Adrenal gland (tissue), 12 donors: ENCODE measurements around the gene INS. TPM values are rescaled to one million over a fixed set of nuclear protein-coding genes. Genes with fewer than 3 reads are reported as not detected.
"Not testable (repeated sequence)": the region's sequence is repeated elsewhere in the genome, so short reads cannot be mapped to it uniquely, and the experiment has no call there.

Experiments
- DNase-seq, 7 donors: peaks; one replicate each; pipeline ENCODE4 v3.0.0-alpha.2; 2019 to 2020
- H3K27ac ChIP-seq, 5 donors: fragments of 200-600 bp; sonication (generic) in 4 of 5; 1 replicate in 3 of 5; 2 replicates in 2 of 5; pipeline versions ENCODE4 v1.5.1 to v1.8.0; 2016 to 2020; ENCODE audit warnings: mild to moderate bottlenecking in 1 of 5
- H3K27me3 ChIP-seq: fragments of 200-600 bp; 2 replicates; pipeline ENCODE4 v1.8.0; 2021
- H3K36me3 ChIP-seq, 2 donors: fragments of 200-600 bp; replicated peaks in 1 of 2; 1 replicate in 1 of 2; 2 replicates in 1 of 2; pipeline versions ENCODE4 v1.5.1 to v1.8.0; 2018 to 2022
- H3K4me1 ChIP-seq, 2 donors: fragments of 200-600 bp; replicated peaks in 1 of 2; 1 replicate in 1 of 2; 2 replicates in 1 of 2; pipeline versions ENCODE4 v1.5.1 to v1.8.0; 2018 to 2021
- H3K4me3 ChIP-seq, 4 donors: fragments of 200-600 bp; sonication (generic) in 3 of 4; one replicate each; pipeline ENCODE4 v1.5.1; 2016 to 2018
- H3K9me3 ChIP-seq, 3 donors: fragments of 200-600 bp; sonication (generic) in 1 of 3; replicated peaks in 1 of 3; 1 replicate in 2 of 3; 2 replicates in 1 of 3; pipeline versions ENCODE4 v1.5.1 to v1.8.0; 2016 to 2021
- POLR2A ChIP-seq, 2 donors: fragments of 450-650 bp; IDR thresholded peaks; one replicate each; pipeline ENCODE4 v1.6.1; 2017; ENCODE audit warnings: antibody characterized with exemption in 2 of 2, mild to moderate bottlenecking in 2 of 2, moderate library complexity in 1 of 2
- WGBS, 4 donors: extraction: QIAGEN DNeasy Blood & Tissue Kit in 2 of 4; methylation state at CpG; one replicate each; pipeline versions ENCODE4 v1.1.5 to v1.1.7; 2013 to 2017; 5-methylcytosine and 5-hydroxymethylcytosine counted together
- intact Hi-C, 2 donors: fragments of 100-400 bp; cut with DNase I; formaldehyde crosslinking; loops; one replicate each; pipeline versions ENCODE4 v1.14.1 to v1.15.0; 2022 to 2023
- polyA plus RNA-seq, 3 donors: library from polyadenylated mRNA; stranded (reverse); fragments of 200-250 nt in 2 of 3; fragments of 350-450 nt in 1 of 3; fragmentation: Illumina TruSeq in 1 of 3; extraction: RNeasy Lipid Tissue Mini Kit (QIAGEN cat#74804) in 1 of 3; gene quantifications; one replicate each; pipeline ENCODE4 v1.2.3, GENCODE V29; 2013 to 2014
- total RNA-seq, 9 donors: library from RNA; depleted of rRNA in 4 of 9; stranded (reverse); fragments of >200 nt in 4 of 9; fragments of 120-200 nt in 1 of 9; fragmentation: NEBNext Ultra II Directional in 1 of 9; extraction: Animal tissue kit (Norgen Biotek cat#: 25700) in 1 of 9; gene quantifications; one replicate each; pipeline versions ENCODE4 v1.1.0 to v1.2.4, GENCODE V29; 2013 to 2023
- TF ChIP-seq, protein P1 (sequence below), 6 experiments: fragments of 450-650 bp in 4 of 6; fragments of 200-600 bp in 2 of 6; sonication (generic) in 1 of 6; IDR thresholded peaks; 1 replicate in 5 of 6; 2 replicates in 1 of 6; pipeline versions ENCODE4 v1.5.1 to v1.8.0; 2016 to 2021; ENCODE audit warnings: antibody characterized with exemption in 6 of 6, mild to moderate bottlenecking in 2 of 6, moderate library complexity in 1 of 6
- donor health status: healthy with polysubstance abuse.
- donor health status: Bipolar disorder and iron deficiency.
- donor health status: DM: yes; HTN: yes; CAD: no.
- donor health status: DM: no; HTN: no; CAD: no.
- donor health status: DM: no; HTN: no; CAD: no.
- donor health status: DM: yes; HTN: yes; CAD: no.

Gene INS
- total and polyA plus RNA-seq, 12 donors = 0.72 to 45.2 (median 6.5) TPM; not detected in 8

GRCh38 chr11:2128130-2128510, 32.9 kb downstream of the INS start:
- DNase-seq = no peak
- Histone ChIP-seq H3K9me3 (no peaks in the 10 kb centered on the region), H3K27me3 (no peaks in the 10 kb centered on the region), H3K36me3 (no peaks in the 10 kb centered on the region), H3K4me1 (no peaks in the 10 kb centered on the region), H3K4me3 (no peak overlapping the region), H3K27ac (no peak overlapping the region)
- WGBS, 4 donors = 60 to 75% (median 69%) methylated on average over 3 to 7 of the region's 7 CpGs
- TF ChIP-seq POLR2A (IDR thresholded peaks at IDR 0.05) = no peak
- TF ChIP-seq, protein P1, sequence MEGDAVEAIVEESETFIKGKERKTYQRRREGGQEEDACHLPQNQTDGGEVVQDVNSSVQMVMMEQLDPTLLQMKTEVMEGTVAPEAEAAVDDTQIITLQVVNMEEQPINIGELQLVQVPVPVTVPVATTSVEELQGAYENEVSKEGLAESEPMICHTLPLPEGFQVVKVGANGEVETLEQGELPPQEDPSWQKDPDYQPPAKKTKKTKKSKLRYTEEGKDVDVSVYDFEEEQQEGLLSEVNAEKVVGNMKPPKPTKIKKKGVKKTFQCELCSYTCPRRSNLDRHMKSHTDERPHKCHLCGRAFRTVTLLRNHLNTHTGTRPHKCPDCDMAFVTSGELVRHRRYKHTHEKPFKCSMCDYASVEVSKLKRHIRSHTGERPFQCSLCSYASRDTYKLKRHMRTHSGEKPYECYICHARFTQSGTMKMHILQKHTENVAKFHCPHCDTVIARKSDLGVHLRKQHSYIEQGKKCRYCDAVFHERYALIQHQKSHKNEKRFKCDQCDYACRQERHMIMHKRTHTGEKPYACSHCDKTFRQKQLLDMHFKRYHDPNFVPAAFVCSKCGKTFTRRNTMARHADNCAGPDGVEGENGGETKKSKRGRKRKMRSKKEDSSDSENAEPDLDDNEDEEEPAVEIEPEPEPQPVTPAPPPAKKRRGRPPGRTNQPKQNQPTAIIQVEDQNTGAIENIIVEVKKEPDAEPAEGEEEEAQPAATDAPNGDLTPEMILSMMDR (IDR thresholded peaks at IDR 0.05) = no peak
- intact Hi-C loops = no loop called here

DNA sequence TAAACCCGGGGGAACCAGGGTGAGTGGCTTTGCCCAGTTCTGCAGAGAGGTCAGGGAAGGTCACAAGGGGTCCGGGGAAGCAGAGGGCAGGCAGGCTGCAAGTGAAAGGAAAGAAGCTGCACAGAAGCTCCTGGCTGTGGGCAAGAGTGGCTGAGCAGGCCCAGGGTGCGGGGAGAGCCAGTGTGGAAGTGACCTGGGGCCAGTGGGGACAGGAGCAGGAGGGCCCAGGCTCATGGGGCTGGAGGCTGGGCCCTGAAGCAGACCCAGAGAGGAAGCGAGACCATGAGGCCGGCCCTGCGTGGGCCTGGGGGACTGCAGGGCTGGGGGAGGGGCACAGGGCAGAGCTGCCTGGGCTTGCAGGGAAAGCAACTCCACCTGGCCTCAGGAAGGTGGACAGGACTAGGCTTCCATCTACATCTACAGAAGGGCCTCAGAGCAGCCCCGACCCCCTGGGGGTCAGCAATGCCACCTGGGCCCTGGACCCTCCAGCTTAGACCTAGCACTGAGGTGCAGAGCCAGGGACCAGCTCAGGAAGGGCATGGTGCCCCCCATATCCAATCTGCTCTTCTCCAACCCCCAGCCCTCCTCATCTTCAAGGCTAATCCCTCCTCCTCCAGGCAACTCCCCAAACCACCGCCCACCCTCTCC, 33.4 kb downstream of the INS start:
- Histone ChIP-seq H3K4me1 (no peaks in the 10 kb centered on the region), H3K36me3 (no peaks in the 10 kb centered on the region), H3K4me3 (no peak overlapping the region), H3K27me3 (peaks cover 1% of the 10 kb centered on the region), H3K27ac (no peak overlapping the region), H3K9me3 (no peaks in the 10 kb centered on the region)
- no peak for DNase-seq
- 65 to 71% (median 70%) methylated on average over 4 to 8 of the region's 8 CpGs for WGBS, 4 donors
- TF ChIP-seq POLR2A (IDR thresholded peaks at IDR 0.05) = no peak
- TF ChIP-seq, protein P1 (IDR thresholded peaks at IDR 0.05) = no peak
- intact Hi-C loops = no loop called here

GRCh38 chr11:2126520-2127085, 34.4 kb downstream of the INS start:
- WGBS, 4 donors = 85 to 91% (median 87%) methylated on average over 2 of the region's 2 CpGs
- H3K9me3 ChIP-seq = no peaks in the 10 kb centered on the region
- peaks cover 5% of the 10 kb centered on the region for H3K27me3 ChIP-seq
- H3K27ac ChIP-seq = no peak overlapping the region
- H3K4me3 ChIP-seq = no peak overlapping the region
- H3K36me3 ChIP-seq = no peaks in the 10 kb centered on the region
- intact Hi-C loops = no loop called here
- DNase-seq = no peak
- TF ChIP-seq, protein P1 (IDR thresholded peaks at IDR 0.05) = no peak
- no peak for TF ChIP-seq POLR2A (IDR thresholded peaks at IDR 0.05)
- no peaks in the 10 kb centered on the region for H3K4me1 ChIP-seq

DNA sequence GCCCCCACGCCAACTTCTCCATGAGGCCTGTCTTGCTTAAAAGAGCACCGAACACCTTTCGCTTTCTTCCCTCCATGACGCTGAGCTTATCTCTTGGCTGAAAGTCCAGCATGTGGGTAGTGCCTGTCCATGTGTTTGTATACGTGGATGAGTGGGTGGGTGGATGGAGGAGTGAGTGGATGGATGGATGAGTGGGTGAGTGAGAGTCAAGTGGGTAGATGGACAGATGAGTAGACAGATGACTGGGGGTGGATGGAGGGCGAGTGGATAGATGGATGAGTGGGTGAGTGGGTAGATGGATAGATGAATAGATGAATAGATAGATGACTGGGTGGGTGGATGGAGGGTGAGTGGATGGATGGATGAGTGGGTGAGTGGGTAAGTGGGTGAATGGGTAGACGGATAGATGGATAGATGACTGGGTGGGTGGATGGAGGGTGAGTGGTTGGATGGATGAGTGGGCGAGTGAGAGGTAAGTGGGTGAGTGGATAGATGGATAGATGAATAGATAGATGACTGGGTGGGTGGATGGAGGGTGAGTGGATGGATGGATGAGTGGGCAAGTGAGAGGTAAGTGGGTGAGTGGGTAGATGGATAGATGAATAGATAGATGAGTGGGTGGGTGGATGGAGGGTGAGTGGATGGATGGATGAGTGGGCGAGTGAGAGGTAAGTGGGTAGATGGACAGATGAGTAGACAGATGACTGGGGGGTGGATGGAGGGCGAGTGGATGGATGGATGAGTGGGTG, 36.1 kb downstream of the INS start:
- H3K36me3 ChIP-seq, H3K9me3 ChIP-seq, intact Hi-C loops, H3K27ac ChIP-seq, H3K4me3 ChIP-seq, H3K4me1 ChIP-seq, DNase-seq: not testable (repeated sequence)
- H3K27me3 ChIP-seq = peaks cover 13% of the 10 kb centered on the region
- 83 to 88% (median 87%) methylated on average over 8 to 9 of the region's 10 CpGs for WGBS, 4 donors
